Esophagus (tissue), 2 donors: ENCODE data around the gene COL2A1. TPM values are rescaled to one million over a fixed set of nuclear protein-coding genes. Genes with fewer than 3 reads are reported as not detected.

Experiments
- H3K27ac ChIP-seq, 2 donors: one replicate each; pipeline ENCODE4 v1.5.1; 2013; ENCODE audit warnings: low read depth in 2 of 2, mild to moderate bottlenecking in 2 of 2, inconsistent platforms in 1 of 2, low read length in 1 of 2, moderate library complexity in 1 of 2
- H3K27me3 ChIP-seq, 2 donors: one replicate each; pipeline ENCODE4 v1.6.1; 2013; ENCODE audit warnings: low read length in 2 of 2, control low read depth in 1 of 2, mild to moderate bottlenecking in 1 of 2; ENCODE audit not compliant: insufficient read depth in 2 of 2, control insufficient read depth in 1 of 2
- H3K36me3 ChIP-seq, 2 donors: one replicate each; pipeline ENCODE4 v1.6.1; 2013; ENCODE audit warnings: low read length in 1 of 2; ENCODE audit not compliant: control insufficient read depth in 2 of 2, insufficient read depth in 2 of 2
- H3K4me1 ChIP-seq, 2 donors: one replicate each; pipeline ENCODE4 v1.6.1; 2013; ENCODE audit warnings: low read length in 1 of 2; ENCODE audit not compliant: control insufficient read depth in 2 of 2, insufficient read depth in 2 of 2
- H3K4me3 ChIP-seq, 2 donors: one replicate each; pipeline ENCODE4 v1.5.1; 2013; ENCODE audit warnings: low read length in 2 of 2, mild to moderate bottlenecking in 2 of 2, low read depth in 1 of 2, moderate library complexity in 1 of 2
- H3K9me3 ChIP-seq, 2 donors: one replicate each; pipeline ENCODE4 v1.6.1; 2013; ENCODE audit warnings: mild to moderate bottlenecking in 2 of 2, low read depth in 1 of 2, low read length in 1 of 2, moderate library complexity in 1 of 2; ENCODE audit not compliant: control insufficient read depth in 2 of 2, insufficient read depth in 1 of 2
- WGBS, 2 donors: extraction: QIAGEN DNeasy Blood & Tissue Kit; methylation state at CpG; one replicate each; pipeline ENCODE4 v1.1.7; 2013; 5-methylcytosine and 5-hydroxymethylcytosine counted together
- polyA plus RNA-seq, 2 donors: library from polyadenylated mRNA; stranded (reverse); fragments of 200-250 nt; gene quantifications; one replicate each; pipeline ENCODE4 v1.2.3, GENCODE V29; 2013
- donor health status: healthy with polysubstance abuse.
- donor health status: Bipolar disorder and iron deficiency.

Gene COL2A1
- under 1 TPM in 1 of 2 donors, not detected in 1; 0.01 TPM for polyA plus RNA-seq

- no peaks in the 10 kb centered on the region for H3K36me3 ChIP-seq
- WGBS, 2 donors, result 3% methylated on average over 67 to 83 of the region's 83 CpGs
- peaks cover 12 to 26% of the 10 kb centered on the region in 2 donors for H3K27me3 ChIP-seq
- H3K4me3 ChIP-seq, result peak within 1 kb of the TSS in 1 of 2 donors; percentile 38
- no peak within 1 kb of the TSS for H3K27ac ChIP-seq
- H3K9me3 ChIP-seq, result no peaks in the 10 kb centered on the region
- peaks cover 15 to 18% of the 10 kb centered on the region in 2 donors for H3K4me1 ChIP-seq
Observed at GRCh38 chr12:48004053-48004941, at the start of gene COL2A1. TSS of gene COL2A1 (minus strand) at chr12:48004476. CDS start at chr12:48004321, 155 bp downstream.

GRCh38 chr12:48053883-48054282 lies 49.6 kb upstream of the COL2A1 start:
- peaks cover 2 to 7% of the 10 kb centered on the region in 2 donors for H3K36me3 ChIP-seq
- H3K9me3 ChIP-seq, result no peaks in the 10 kb centered on the region
- H3K4me3 ChIP-seq, result no peak overlapping the region
- no peak overlapping the region for H3K27ac ChIP-seq
- no peaks in the 10 kb centered on the region for H3K4me1 ChIP-seq
- 93 to 94% methylated on average over 4 of the region's 4 CpGs for WGBS, 2 donors
- H3K27me3 ChIP-seq, result no peaks in the 10 kb centered on the region

- Histone ChIP-seq H3K27ac (no peak overlapping the region), H3K9me3 (no peaks in the 10 kb centered on the region), H3K36me3 (peaks cover 2 to 7% of the 10 kb centered on the region in 2 donors), H3K4me3 (no peak overlapping the region), H3K4me1 (no peaks in the 10 kb centered on the region), H3K27me3 (no peaks in the 10 kb centered on the region)
- WGBS, 2 donors, result 96 to 97% methylated on average over 3 of the region's 3 CpGs
Observed at GRCh38 chr12:48053122-48053521, 48.8 kb upstream of the COL2A1 start.

GRCh38 chr12:48051681-48052080 lies 47.4 kb upstream of the COL2A1 start:
- 98 to 100% methylated on average over 2 of the region's 2 CpGs for WGBS, 2 donors
- Histone ChIP-seq H3K27me3 (no peaks in the 10 kb centered on the region), H3K36me3 (peaks cover 5 to 7% of the 10 kb centered on the region in 2 donors), H3K4me3 (no peak overlapping the region), H3K9me3 (no peaks in the 10 kb centered on the region), H3K27ac (no peak overlapping the region), H3K4me1 (no peaks in the 10 kb centered on the region)

GRCh38 chr12:48050174-48050573 lies 45.9 kb upstream of the COL2A1 start:
- H3K9me3 ChIP-seq, result no peaks in the 10 kb centered on the region
- H3K27me3 ChIP-seq, result no peaks in the 10 kb centered on the region
- H3K4me3 ChIP-seq, result no peak overlapping the region
- no peak overlapping the region for H3K27ac ChIP-seq
- 93 to 94% methylated on average over 6 of the region's 6 CpGs for WGBS, 2 donors
- H3K36me3 ChIP-seq, result peaks cover 9 to 14% of the 10 kb centered on the region in 2 donors
- peaks cover 0 to under 1% of the 10 kb centered on the region in 2 donors for H3K4me1 ChIP-seq

DNA sequence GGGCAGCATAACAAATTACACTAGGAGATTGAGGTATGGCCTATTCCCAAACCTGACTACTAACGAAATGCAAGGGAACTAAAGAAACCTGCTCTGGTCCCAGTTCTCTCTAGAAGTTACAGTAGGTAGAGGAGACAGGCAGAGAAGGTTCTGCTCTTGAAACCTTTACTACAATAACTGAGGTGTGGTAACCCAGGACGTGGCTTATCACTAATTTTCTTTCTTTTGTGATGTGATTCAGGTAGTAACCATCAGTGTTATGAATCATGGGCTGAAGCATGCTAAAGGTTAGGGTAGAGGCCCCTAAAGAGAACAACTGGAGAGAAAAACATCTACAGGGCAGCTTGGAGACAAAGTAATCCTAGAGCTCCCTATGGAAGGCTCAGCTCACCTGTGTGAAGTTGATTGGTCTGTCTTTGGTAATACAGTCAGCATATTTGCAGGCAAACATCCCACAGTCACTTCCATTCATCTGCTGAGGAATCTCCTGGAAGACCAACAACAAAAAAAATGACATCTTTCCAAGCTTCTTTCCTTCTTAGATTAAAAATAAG lies 41.8 kb upstream of the COL2A1 start:
- H3K27me3 ChIP-seq, result no peaks in the 10 kb centered on the region
- H3K36me3 ChIP-seq, result peaks cover 14 to 21% of the 10 kb centered on the region in 2 donors
- H3K9me3 ChIP-seq, result no peaks in the 10 kb centered on the region
- WGBS, 2 donors, result 84 to 87% methylated on average over 2 of the region's 2 CpGs
- no peak overlapping the region for H3K27ac ChIP-seq
- H3K4me3 ChIP-seq, result no peak overlapping the region
- H3K4me1 ChIP-seq, result peaks cover 0 to 2% of the 10 kb centered on the region in 2 donors

DNA sequence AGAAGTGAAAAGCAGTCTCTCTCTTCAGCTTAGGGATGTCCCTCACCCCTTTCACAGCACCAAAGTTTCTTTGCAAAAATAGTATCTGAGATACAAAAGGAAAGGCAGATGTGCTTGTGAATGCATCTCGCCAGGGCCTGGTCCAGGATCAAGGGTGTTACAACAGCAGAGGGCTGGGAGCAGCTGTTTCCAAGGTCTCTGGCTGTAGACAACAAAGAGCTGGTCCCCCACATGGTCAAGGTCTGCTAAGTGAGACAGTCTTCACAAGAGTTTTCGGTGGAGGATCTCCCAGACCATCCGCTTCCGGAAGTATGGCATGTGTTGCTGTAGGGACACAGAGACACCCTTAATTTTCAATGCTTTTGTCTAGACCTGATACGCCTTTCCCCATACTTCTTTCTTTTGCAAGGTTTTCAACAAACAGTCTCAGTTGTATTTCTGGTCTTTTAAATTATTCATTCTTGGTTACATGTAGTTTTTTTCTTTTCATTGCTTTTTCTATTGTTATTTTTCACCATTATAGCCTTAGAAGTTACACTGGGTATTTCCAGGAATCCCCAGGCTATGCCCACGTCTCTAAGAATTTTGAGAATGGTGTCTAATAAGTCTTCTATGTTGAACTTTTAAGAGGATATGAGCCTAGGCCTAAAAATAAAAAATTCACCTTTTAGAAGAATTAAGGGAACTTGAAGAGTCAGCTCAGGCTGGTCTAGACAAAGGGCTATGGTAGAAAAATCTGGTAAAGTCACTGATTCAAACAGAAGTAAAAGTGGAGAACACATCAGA lies 41.0 kb upstream of the COL2A1 start:
- H3K4me3 ChIP-seq, result no peak overlapping the region
- H3K9me3 ChIP-seq, result no peaks in the 10 kb centered on the region
- no peaks in the 10 kb centered on the region for H3K27me3 ChIP-seq
- WGBS, 2 donors, result 94 to 98% methylated on average over 6 of the region's 6 CpGs
- peaks cover 0 to 2% of the 10 kb centered on the region in 2 donors for H3K4me1 ChIP-seq
- no peak overlapping the region for H3K27ac ChIP-seq
- H3K36me3 ChIP-seq, result peaks cover 14 to 19% of the 10 kb centered on the region in 2 donors

GRCh38 chr12:48044396-48044795 lies 40.1 kb upstream of the COL2A1 start:
- H3K4me1 ChIP-seq, result peaks cover 0 to 2% of the 10 kb centered on the region in 2 donors
- no peaks in the 10 kb centered on the region for H3K27me3 ChIP-seq
- WGBS, 2 donors, result 93 to 95% methylated on average over 7 of the region's 7 CpGs
- H3K4me3 ChIP-seq, result no peak overlapping the region
- no peaks in the 10 kb centered on the region for H3K9me3 ChIP-seq
- H3K36me3 ChIP-seq, result peaks cover 14 to 15% of the 10 kb centered on the region in 2 donors
- H3K27ac ChIP-seq, result no peak overlapping the region

DNA sequence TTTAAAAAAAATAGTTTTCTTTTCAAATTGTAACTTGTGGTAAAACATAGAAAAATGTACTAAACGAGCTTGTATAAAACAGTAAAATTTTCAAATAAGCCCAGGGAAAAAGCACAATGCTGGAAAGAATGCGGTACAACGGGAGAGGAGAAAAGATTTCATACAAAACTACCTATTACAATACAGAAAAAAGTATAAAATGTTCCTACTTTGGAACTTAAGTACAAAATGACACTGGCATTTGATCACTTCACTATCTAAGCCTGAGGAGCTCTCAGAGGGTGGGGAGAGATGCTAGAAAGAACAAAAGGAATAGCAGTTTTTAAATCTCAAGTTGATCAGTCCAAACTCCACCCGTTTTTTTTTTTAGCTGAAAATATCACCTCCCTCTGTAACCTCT lies 39.5 kb upstream of the COL2A1 start:
- H3K4me1 ChIP-seq, result peaks cover 0 to 2% of the 10 kb centered on the region in 2 donors
- 72 to 87% methylated on average over 4 of the region's 4 CpGs for WGBS, 2 donors
- no peak overlapping the region for H3K4me3 ChIP-seq
- no peaks in the 10 kb centered on the region for H3K9me3 ChIP-seq
- H3K27ac ChIP-seq, result no peak overlapping the region
- no peaks in the 10 kb centered on the region for H3K27me3 ChIP-seq
- peaks cover 12 to 15% of the 10 kb centered on the region in 2 donors for H3K36me3 ChIP-seq
